HEK293 (cell line): Measurements from ENCODE around the gene BCKDHA.

Experiments used
- CTCF ChIA-PET: fragments of 350-600 bp; formaldehyde crosslinking; extraction: SDS; loops from one replicate; lab custom pipeline; 2021; ENCODE audit warnings: antibody characterized with exemption; lab: Yijun Ruan, JAX
- POLR2A ChIA-PET: fragments of 300-600 bp; formaldehyde crosslinking; extraction: SDS; loops from one replicate; lab custom pipeline; 2020; ENCODE audit warnings: antibody characterized with exemption, inconsistent platforms; lab: Yijun Ruan, JAX
- H3K27ac ChIP-seq: fragments of 200-500 bp; sonication (Bioruptor generic); 2 replicates; pipeline ENCODE4 v1.5.1; 2014; ENCODE audit warnings: low read depth, low read length, control low read depth, inconsistent platforms; ENCODE audit errors: extremely low read depth
- H3K36me3 ChIP-seq, 2 experiments: fragments of 200-500 bp in 1 of 2; sonication (Bioruptor generic) in 1 of 2; 1 replicate in 1 of 2; 2 replicates in 1 of 2; pipeline ENCODE4 v1.5.1; 2014 to 2017; ENCODE audit warnings: inconsistent platforms in 2 of 2, low read length in 2 of 2; ENCODE audit not compliant: control insufficient read depth in 2 of 2, insufficient read depth in 1 of 2
- H3K4me1 ChIP-seq: fragments of 200-500 bp; sonication (Bioruptor generic); 2 replicates; pipeline ENCODE4 v1.5.1; 2014; ENCODE audit warnings: mild to moderate bottlenecking, low read length, inconsistent platforms; ENCODE audit not compliant: control insufficient read depth, insufficient read depth
- H3K4me3 ChIP-seq: 2 replicates; pipeline ENCODE4 v1.5.1; 2011; ENCODE audit warnings: low read depth, mild to moderate bottlenecking, control low read depth, low read length, moderate library complexity
- H3K9me3 ChIP-seq: fragments of 200-500 bp; sonication (Bioruptor generic); 2 replicates; pipeline ENCODE4 v1.5.1; 2014; ENCODE audit warnings: low read depth, low read length, inconsistent platforms; ENCODE audit not compliant: control insufficient read depth, insufficient read depth
- BCL11B ChIP-seq: fragments of 450-650 bp; formaldehyde crosslinking; IDR thresholded peaks from 2 replicates; pipeline ENCODE4 v1.5.1; 2016; ENCODE audit warnings: low read depth, missing biosample characterization, missing genetic modification characterization
- BCL6B ChIP-seq: fragments of 450-650 bp; formaldehyde crosslinking; IDR thresholded peaks from 2 replicates; pipeline ENCODE4 v1.5.1; 2017; ENCODE audit warnings: missing biosample characterization, missing genetic modification characterization
- GFI1B ChIP-seq: fragments of 450-650 bp; formaldehyde crosslinking; IDR thresholded peaks from 2 replicates; pipeline ENCODE4 v1.5.1; 2016; ENCODE audit warnings: missing biosample characterization, missing genetic modification characterization
- KLF17 ChIP-seq: fragments of 450-650 bp; formaldehyde crosslinking; IDR thresholded peaks from 2 replicates; pipeline ENCODE4 v1.5.1; 2016; ENCODE audit warnings: missing biosample characterization, missing genetic modification characterization
- OSR2 ChIP-seq: fragments of 450-650 bp; formaldehyde crosslinking; IDR thresholded peaks from 2 replicates; pipeline ENCODE4 v1.5.1; 2016; ENCODE audit warnings: missing biosample characterization, missing genetic modification characterization
- OVOL3 ChIP-seq: fragments of 450-650 bp; formaldehyde crosslinking; IDR thresholded peaks from 2 replicates; pipeline ENCODE4 v1.5.1; 2016; ENCODE audit warnings: missing biosample characterization, missing genetic modification characterization
- SCRT2 ChIP-seq: fragments of 450-650 bp; formaldehyde crosslinking; IDR thresholded peaks from 2 replicates; pipeline ENCODE4 v1.5.1; 2016; ENCODE audit warnings: missing biosample characterization, missing genetic modification characterization
- SP2 ChIP-seq: fragments of 450-650 bp; formaldehyde crosslinking; IDR thresholded peaks from 2 replicates; pipeline ENCODE4 v1.5.1; 2016; ENCODE audit warnings: missing biosample characterization, missing genetic modification characterization
- SP7 ChIP-seq: fragments of 450-650 bp; formaldehyde crosslinking; IDR thresholded peaks from 2 replicates; pipeline ENCODE4 v1.5.1; 2016; ENCODE audit warnings: missing biosample characterization, missing genetic modification characterization
- YY2 ChIP-seq: fragments of 450-650 bp; formaldehyde crosslinking; IDR thresholded peaks from 2 replicates; pipeline ENCODE4 v1.5.1; 2016; ENCODE audit warnings: missing biosample characterization, missing genetic modification characterization
- ZFP37 ChIP-seq: fragments of 450-650 bp; formaldehyde crosslinking; IDR thresholded peaks from 2 replicates; pipeline ENCODE4 v1.5.1; 2016; ENCODE audit warnings: missing biosample characterization, missing genetic modification characterization
- ZNF140 ChIP-seq: fragments of 450-650 bp; formaldehyde crosslinking; IDR thresholded peaks from 2 replicates; pipeline ENCODE4 v1.5.1; 2016; ENCODE audit warnings: missing biosample characterization, missing genetic modification characterization
- ZNF155 ChIP-seq: fragments of 450-650 bp; formaldehyde crosslinking; IDR thresholded peaks from 2 replicates; pipeline ENCODE4 v1.5.1; 2016; ENCODE audit warnings: missing biosample characterization, missing genetic modification characterization
- ZNF211 ChIP-seq: fragments of 450-650 bp; formaldehyde crosslinking; IDR thresholded peaks from 2 replicates; pipeline ENCODE4 v1.5.1; 2016; ENCODE audit warnings: low read depth, missing biosample characterization, missing genetic modification characterization
- ZNF24 ChIP-seq: fragments of 450-650 bp; formaldehyde crosslinking; IDR thresholded peaks from 2 replicates; pipeline ENCODE4 v1.5.1; 2016; ENCODE audit warnings: missing biosample characterization, missing genetic modification characterization
- ZNF473 ChIP-seq: fragments of 450-650 bp; formaldehyde crosslinking; IDR thresholded peaks from 2 replicates; pipeline ENCODE4 v1.5.1; 2017; ENCODE audit warnings: missing biosample characterization, missing genetic modification characterization
- ZNF510 ChIP-seq: fragments of 450-650 bp; formaldehyde crosslinking; IDR thresholded peaks from 2 replicates; pipeline ENCODE4 v1.5.1; 2018; ENCODE audit warnings: mild to moderate bottlenecking, missing genetic modification characterization, missing biosample characterization; ENCODE audit not compliant: insufficient replicate concordance
- ZNF518A ChIP-seq: fragments of 450-650 bp; formaldehyde crosslinking; conservative IDR thresholded peaks from 2 replicates; pipeline ENCODE4 v1.5.1; 2016; ENCODE audit warnings: low read depth, missing biosample characterization, missing genetic modification characterization
- ZNF555 ChIP-seq: fragments of 450-650 bp; formaldehyde crosslinking; conservative IDR thresholded peaks from 2 replicates; pipeline ENCODE4 v1.5.1; 2017; ENCODE audit warnings: missing biosample characterization, mild to moderate bottlenecking, missing genetic modification characterization, inconsistent platforms
- ZNF560 ChIP-seq: fragments of 450-650 bp; formaldehyde crosslinking; IDR thresholded peaks from 2 replicates; pipeline ENCODE4 v1.5.1; 2017; ENCODE audit warnings: missing biosample characterization, missing genetic modification characterization, borderline replicate concordance
- ZNF645 ChIP-seq: fragments of 450-650 bp; formaldehyde crosslinking; IDR thresholded peaks from 2 replicates; pipeline ENCODE4; 2016; ENCODE audit warnings: missing biosample characterization, missing genetic modification characterization
- ZNF747 ChIP-seq: fragments of 450-650 bp; formaldehyde crosslinking; IDR thresholded peaks from 2 replicates; pipeline ENCODE4 v1.5.1; 2016; ENCODE audit warnings: missing biosample characterization, missing genetic modification characterization
- ZNF76 ChIP-seq: fragments of 450-650 bp; formaldehyde crosslinking; IDR thresholded peaks from 2 replicates; pipeline ENCODE4; 2016; ENCODE audit warnings: low read depth, missing biosample characterization, missing genetic modification characterization, borderline replicate concordance
- ZNF776 ChIP-seq: fragments of 450-650 bp; formaldehyde crosslinking; IDR thresholded peaks from 2 replicates; pipeline ENCODE4 v1.5.0; 2017; ENCODE audit warnings: missing biosample characterization, missing genetic modification characterization, borderline replicate concordance
- ZXDB ChIP-seq: fragments of 450-650 bp; formaldehyde crosslinking; IDR thresholded peaks from 2 replicates; pipeline ENCODE4 v1.5.1; 2016; ENCODE audit warnings: missing biosample characterization, missing genetic modification characterization

Gene BCKDHA

GRCh38 chr19:41363371-41363752 lies 34.3 kb upstream of the BCKDHA start (continued):
- TF ChIP-seq KLF17 (tag by site-specific recombination) (no peak), ZNF645 (no peak), ZNF473 (tag by site-specific recombination) (no peak)

- H3K4me3 ChIP-seq: peak within 1 kb of the TSS; percentile 72
- no peaks in the 10 kb centered on the region for H3K9me3 ChIP-seq
- 0 out of 2 replicates have a peak, but pooled peaks cover 5% of the 10 kb centered on the region for H3K4me1 ChIP-seq
- CTCF ChIA-PET: interaction anchor here (0.6 to 5.3 kb wide), 11 partner anchors 10 to 815 kb away, joined by 3 to 64 read pairs (median 5); partner anchors contain the start of genes TGFB1 and TMEM91
- POLR2A ChIA-PET: interaction anchor here (0.6 to 4.7 kb wide), 29 partner anchors 8 to 794 kb away, joined by 3 to 73 read pairs (median 6); partner anchors contain the start of genes B3GNT8, BCKDHA, DMAC2 and ERICH4
- peak within 1 kb of the TSS; percentile 74 for H3K27ac ChIP-seq
- no peaks in the 10 kb centered on the region; a peak in 1 of 3 replicates for H3K36me3 ChIP-seq
- TF ChIP-seq ZNF155 (no peak), ZNF560 (tag by site-specific recombination) (no peak), OVOL3 (tag by site-specific recombination) (peak; percentile 95), ZNF24 (no peak), ZNF76 (tag by site-specific recombination) (peak; percentile 81; the same call in 1 of the 2 replicates), GFI1B (tag by site-specific recombination) (no peak), ZNF776 (tag by site-specific recombination) (no peak), BCL11B (tag by site-specific recombination) (no peak), BCL6B (tag by site-specific recombination) (no peak), OSR2 (tag by site-specific recombination) (no peak), YY2 (tag by site-specific recombination) (peak; percentile 99), SCRT2 (tag by site-specific recombination) (no peak), ZXDB (tag by site-specific recombination) (0 out of 2 replicates have a peak, but pooled peaks have one; percentile 56), ZNF518A (tag by site-specific recombination) (no peak), SP2 (tag by site-specific recombination) (peak; percentile 92), ZNF555 (no peak), SP7 (peak; percentile 10; the same call in 1 of the 2 replicates), ZNF211 (tag by site-specific recombination) (no peak), ZNF140 (tag by site-specific recombination) (no peak), ZFP37 (no peak), KLF17 (tag by site-specific recombination) (no peak), ZNF747 (tag by site-specific recombination) (no peak), ZNF510 (tag by site-specific recombination) (no peak)
These were observed 33.7 kb upstream of the BCKDHA start, which contains the start of gene B9D2 for GRCh38 chr19:41363753-41364523. Gene B9D2 (minus strand): TSS chr19:41364149. CDS start chr19:41363519, 630 bp downstream.
